Measurements from ENCODE around the gene GALNS. TPM values are rescaled to one million over a fixed set of nuclear protein-coding genes. Genes with fewer than 3 reads are reported as not detected.

GALNS gene
- total RNA-seq, 1 experiment from 2014 or later = 15.2 TPM

Other genes starting within 250 kb of the GALNS start
- gene IL17C, start 218.4 kb downstream of the GALNS start, total RNA-seq (2014; rRNA removed; shearing (Covaris generic)) = not detected in 2 replicates
- gene CYBA, start 205.9 kb downstream of the GALNS start, total RNA-seq (2014; rRNA removed; shearing (Covaris generic)) = 34.2 and 41.9 TPM in 2 replicates
- 11.6 and 13.0 TPM in 2 replicates for gene MVD, start 193.9 kb downstream of the GALNS start, total RNA-seq (2014; rRNA removed; shearing (Covaris generic))
- not detected in 2 replicates for gene SNAI3, start 170.4 kb downstream of the GALNS start, total RNA-seq (2014; rRNA removed; shearing (Covaris generic))
- gene RNF166, start 150.5 kb downstream of the GALNS start, total RNA-seq (2014; rRNA removed; shearing (Covaris generic)) = 9.6 TPM in 2 replicates
- 15.1 and 15.5 TPM in 2 replicates for gene CTU2, start 150.4 kb downstream of the GALNS start, total RNA-seq (2014; rRNA removed; shearing (Covaris generic))
- gene PIEZO1, start 71.7 kb downstream of the GALNS start, total RNA-seq (2014; rRNA removed; shearing (Covaris generic)) = 44.1 and 48.7 TPM in 2 replicates
- 13.8 and 17.4 TPM in 2 replicates for gene CDT1, start 53.2 kb downstream of the GALNS start, total RNA-seq (2014; rRNA removed; shearing (Covaris generic))
- 209 and 226 TPM in 2 replicates for gene APRT, start 45.0 kb downstream of the GALNS start, total RNA-seq (2014; rRNA removed; shearing (Covaris generic))
- 79.3 and 86.0 TPM in 2 replicates for gene TRAPPC2L, start 180 bp upstream of the GALNS start, total RNA-seq (2014; rRNA removed; shearing (Covaris generic))
- gene PABPN1L, start 9.7 kb upstream of the GALNS start, total RNA-seq (2014; rRNA removed; shearing (Covaris generic)) = not detected in 2 replicates
- gene CBFA2T3, start 120.3 kb upstream of the GALNS start, total RNA-seq (2014; rRNA removed; shearing (Covaris generic)) = not detected in 2 replicates
- 20.6 and 24.8 TPM in 2 replicates for gene ACSF3, start 236.9 kb upstream of the GALNS start, total RNA-seq (2014; rRNA removed; shearing (Covaris generic))

Measured in SK-MEL-5 (cell line).